Activated CD4-positive, alpha-beta T cell treated with anti-CD3 and anti-CD28 coated beads, Interleukin-2, Interleukin-4, amounts not matched to agents 100 ng/mL and 50 ng/mL, durations not matched to agents 16 hours and 8 hours (primary cell): ENCODE measurements around the gene ARID4A.
"Not testable (repeated sequence)": the region's sequence is repeated elsewhere in the genome, so short reads cannot be mapped to it uniquely, and the experiment has no call there.

Experiments
- DNase-seq: peaks from one replicate; pipeline ENCODE4 v3.0.0-alpha.2; 2020; ENCODE audit warnings: low spot score

The ARID4A gene

DNA sequence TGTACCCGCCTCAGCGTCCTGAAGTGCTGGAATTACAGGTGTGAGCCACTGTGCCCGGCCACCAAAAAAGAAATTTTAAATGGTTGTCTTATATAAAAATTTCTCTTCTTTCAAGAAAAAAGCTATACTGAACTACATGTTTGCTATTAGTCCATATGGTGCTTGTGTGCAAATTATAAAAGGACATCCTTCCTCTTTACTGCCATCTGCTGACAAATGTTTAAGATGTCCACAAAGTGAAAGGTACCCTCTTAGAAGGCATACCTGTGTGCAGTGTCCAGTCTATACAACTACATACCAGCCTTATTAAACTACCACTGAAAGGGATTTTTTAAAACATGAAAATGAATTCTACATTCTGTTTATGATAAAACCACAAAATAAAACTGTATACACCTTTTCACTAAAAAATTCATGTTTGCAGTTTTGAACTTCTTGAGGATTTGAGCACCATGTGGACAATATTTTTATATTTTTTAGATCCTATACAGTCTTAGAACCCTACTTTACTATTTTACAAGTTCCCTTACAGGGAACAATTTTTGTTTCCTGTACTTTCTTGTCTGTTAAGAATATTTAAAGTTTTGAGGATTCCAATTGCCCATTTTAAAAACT is 64.5 kb downstream of the ARID4A start:
- peak; percentile 11 for DNase-seq

DNA sequence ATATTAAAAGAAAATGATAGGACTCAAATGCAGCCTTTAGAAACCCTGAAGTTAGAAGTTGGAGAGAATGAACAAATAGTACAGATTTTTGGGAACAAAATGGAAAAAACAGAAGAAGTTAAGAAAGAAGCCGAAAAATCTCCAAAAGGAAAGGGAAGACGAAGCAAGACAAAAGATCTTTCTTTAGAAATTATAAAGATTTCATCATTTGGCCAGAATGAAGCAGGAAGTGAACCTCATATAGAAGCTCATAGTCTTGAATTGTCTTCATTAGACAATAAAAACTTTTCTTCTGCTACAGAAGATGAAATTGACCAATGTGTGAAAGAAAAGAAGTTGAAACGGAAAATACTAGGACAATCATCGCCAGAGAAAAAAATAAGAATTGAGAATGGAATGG is 66.0 kb downstream of the ARID4A start:
- DNase-seq: no peak

DNA sequence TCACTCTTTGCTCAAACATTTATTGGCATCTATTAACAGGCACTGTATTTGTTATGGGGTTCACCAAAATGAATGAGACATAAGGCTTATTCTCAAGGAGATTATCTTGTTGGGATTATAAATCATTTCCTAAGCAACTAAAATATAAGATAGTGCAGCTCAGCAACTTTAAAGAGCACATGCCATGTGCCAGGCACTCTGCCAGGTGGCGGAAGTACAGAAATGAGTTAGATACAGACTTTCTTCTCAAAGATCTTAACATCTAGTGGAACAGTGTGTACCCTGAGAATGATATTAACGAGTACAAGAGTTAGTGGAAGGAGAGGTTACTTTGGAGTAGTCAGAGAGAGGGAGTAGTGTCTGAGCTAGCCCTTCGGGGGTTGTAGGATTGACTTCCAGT is 68.9 kb downstream of the ARID4A start:
- DNase-seq: no peak

DNA sequence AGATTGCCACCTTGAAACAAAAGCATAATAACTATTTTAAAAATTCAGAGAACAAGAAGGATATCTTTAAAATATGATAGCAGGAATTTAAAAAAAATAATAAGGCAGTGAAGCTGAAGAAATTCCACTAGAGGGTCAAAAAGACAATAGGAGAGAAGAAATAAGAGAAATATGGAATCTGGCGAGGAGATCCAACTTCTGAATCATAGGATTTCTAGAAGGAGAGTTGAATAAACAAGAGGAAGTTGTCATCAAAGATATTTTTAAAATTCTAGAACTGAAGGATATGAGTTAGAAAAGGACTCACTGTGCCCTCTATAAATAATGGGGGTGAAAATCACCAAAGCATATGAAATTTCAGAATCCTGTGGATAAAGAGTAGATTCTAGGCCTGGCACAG is 70.6 kb downstream of the ARID4A start:
- DNase-seq: no peak

DNA sequence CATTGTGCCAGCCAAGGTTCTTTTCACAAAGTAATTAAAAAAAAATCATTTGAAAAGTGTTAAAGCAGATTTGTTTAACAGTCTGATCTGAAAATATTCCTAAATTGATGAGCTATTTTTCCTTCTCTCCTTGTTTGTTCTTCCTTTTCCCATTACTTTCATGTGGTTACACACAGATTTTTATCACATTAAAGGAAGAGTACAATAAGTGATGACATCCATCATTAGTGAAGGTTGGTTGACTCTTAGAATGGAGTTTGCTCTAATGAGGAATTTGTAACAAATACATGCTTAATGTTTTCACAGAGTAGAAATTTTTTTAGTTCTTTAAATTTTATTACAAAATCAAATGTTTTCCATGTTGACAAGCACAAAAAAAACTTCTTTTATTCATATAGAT is 78.4 kb downstream of the ARID4A start:
- no peak for DNase-seq

DNA sequence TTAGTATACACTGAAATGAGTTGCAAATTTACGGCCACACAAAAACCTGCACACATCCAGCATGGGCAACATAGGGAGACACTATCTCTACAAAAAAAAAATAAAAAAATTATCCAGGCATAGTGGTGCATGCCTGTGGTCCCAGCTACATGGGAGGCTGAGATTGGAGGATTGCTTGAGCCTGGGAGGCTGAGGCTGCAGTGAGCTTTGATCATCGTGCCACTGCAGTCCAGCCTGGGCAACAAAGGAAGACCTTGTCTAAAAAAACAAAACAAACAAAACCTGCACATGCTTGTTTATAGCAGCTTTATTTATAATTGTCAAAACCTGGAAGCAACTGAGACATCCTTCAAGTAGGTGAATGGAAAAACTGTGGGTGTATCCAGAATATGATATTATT is 92.5 kb downstream of the ARID4A start:
- no peak for DNase-seq

DNA sequence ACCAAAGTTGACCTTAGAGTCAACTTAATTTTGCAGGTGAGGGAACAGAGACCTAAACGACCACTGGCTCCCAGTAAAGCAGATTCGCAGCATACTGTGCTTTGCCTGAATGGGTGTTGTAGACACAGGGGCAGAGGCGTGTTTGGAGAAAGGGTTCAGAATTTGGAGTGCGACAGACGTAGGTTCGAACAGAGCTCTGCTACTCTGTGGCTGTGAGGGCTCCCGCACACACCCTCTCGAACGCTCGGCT is 97.1 kb downstream of the ARID4A start:
- DNase-seq: no peak

DNA sequence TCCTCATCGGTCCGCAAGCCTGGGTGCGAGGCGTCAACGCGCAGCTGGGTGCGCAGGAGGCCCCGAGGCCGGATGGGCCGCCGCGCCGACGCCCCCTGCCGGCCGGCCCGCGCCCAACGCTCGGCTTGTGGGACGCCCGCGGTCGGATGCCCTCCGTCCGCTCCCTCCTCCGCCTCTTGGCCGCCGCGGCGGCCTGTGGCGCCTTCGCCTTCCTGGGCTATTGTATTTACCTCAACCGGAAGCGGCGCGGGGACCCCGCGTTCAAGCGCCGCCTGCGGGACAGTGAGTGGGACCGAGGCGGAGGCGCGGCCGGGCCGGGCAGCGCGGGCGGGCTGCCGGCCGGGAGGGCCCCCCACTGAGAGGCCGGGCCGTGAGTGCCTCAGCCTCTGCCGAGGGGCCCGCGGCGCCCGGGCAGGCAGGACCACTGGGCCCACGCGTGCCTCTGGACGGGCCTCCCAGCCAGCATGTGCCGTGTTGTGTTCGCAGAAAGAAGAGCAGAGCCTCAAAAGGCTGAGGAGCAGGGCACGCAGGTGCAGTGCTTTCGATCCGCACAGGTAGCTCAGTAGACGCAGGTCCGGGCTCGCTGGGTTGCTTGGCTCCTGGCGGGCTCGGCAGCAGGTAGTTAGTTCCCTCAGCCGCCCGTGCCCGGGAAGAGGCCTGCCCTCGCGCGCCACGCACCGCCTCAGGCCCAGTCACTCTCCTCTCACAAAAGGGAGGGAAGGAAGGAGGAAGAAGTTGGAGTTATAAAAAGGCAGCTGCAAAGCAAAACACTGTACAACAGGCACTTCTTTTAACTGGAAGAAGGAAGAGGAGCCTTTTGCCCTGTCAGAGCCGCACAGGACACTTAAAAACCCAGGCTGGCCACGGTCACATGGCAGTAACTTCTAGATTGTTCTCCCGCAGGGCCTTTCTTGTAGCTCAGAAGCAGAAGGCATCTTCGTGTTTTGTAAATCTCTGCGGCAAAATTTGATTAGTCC is 97.7 kb downstream of the ARID4A start, which contains the start of gene TOMM20L:
TOMM20L (plus strand) TSS at position 119 of the 977 bp plus-strand sequence; CDS start at position 147, 28 bp downstream.
- DNase-seq: peak; percentile 78

DNA sequence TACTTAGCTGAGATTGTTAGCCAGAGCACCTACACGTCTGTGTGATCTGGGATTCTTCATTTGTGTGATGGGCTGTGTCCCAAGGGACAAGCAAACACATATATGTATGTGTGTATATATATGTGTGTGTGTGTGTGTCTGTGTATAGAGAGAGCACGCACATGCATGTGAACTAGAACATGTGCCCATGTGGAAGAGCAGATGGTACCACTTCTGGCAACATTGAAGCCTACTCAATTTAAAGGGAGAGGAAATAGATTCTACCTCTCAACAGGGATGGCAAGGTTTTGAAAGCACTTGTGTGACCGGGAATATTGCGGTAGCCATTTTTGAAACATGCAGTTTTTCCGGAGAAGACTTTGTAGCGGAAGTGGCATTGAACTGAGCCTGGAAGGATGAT is 98.8 kb downstream of the ARID4A start:
- no peak for DNase-seq

DNA sequence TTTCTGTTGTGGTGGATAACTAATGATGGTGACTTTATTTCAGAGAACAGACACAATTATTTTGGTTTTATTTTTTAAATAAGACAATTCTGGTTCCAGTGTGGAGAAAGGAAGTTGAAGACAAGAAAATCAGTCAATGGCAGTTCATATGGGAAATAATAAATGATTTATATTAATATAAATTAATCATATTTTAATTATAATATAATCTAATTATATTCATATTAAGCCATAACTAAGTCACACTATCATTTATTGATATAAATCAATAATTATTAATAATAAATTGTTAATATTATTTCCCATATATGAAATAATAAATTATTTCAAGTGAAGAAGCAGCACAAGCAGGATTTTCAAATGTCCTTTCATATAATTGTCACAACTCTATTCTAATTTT is 100.1 kb downstream of the ARID4A start:
- DNase-seq: no peak

DNA sequence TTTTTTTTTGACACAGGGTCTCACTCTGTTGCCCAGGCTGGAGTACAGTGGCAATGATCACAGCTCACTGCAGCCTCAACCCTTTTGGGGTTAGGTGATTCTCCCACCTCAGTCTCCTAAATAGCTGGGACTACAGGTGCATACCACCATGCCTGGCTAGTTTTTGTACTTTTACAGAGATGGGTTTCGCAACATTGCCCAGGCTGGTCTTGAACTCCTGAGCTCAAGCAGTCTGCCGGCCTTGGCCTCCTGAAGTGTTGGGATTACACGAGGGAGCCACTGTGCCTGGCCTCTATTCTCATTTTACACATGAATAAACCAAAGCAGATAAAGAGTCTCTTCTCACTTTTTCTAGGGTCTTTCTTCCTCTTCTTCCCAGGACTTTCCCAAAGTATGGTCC is 100.5 kb downstream of the ARID4A start:
- no peak for DNase-seq

DNA sequence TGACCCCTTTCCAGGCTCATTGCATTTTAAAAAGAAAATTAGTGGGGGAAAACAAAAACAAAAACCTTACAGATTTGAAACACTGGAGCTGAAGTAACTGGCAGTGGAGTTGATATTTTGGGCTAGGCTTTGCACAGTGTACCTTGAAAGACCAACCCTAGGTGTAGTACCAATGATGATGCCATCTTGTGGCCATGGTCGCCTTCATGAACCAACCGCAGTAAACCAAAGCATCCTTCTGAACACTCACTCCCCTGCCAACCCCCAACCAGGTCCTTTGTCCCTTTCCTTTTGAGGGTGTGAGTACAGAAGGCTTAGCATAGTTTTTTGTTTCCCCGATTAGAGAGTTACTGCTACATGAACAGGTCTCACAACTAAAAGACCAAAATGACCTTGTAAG is 103.2 kb downstream of the ARID4A start:
- DNase-seq: no peak

DNA sequence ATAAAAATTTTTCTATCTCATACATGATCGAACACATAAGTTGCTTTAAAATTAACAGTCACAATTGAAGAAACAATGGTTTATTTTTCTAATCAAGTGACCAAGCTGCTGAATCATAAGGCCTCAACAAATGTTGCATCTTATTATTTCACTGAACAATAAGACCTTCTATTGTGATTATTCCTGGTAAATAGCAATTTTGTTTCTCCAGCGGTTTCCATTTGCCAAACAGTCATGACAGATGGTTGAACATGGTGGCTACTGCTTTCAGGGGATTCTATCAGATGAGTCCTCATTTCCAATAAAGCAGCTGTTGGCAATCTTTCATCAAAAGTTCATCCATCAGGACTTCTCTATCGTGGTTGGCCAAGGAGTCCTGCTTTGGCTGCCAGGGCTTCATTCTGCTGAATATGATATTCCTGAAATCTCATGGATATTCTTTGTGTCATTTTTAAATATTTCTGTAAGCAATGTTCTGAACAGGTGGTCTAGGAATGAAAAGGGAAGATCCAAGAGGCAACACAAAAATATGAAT is 110.4 kb downstream of the ARID4A start:
- DNase-seq: no peak

DNA sequence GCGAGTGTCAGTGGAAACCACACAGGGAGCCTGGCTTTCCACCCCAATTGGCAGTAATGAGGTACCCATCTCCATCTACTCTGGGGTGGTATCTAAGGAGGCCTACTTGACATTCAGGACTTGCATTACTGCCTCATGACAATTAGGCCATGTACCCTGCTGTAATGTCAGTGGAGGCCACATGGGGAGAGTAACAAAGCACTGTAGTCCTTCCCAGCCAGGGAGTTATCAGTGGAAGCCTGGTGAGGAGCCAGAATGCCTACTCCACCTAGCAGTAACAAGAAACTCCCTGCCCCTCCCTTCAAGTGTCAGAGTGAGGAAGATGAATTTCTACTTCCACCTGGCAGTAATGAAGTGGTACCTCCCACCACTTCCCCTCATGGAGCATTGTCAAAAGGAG is 116.5 kb downstream of the ARID4A start:
- DNase-seq: no peak

DNA sequence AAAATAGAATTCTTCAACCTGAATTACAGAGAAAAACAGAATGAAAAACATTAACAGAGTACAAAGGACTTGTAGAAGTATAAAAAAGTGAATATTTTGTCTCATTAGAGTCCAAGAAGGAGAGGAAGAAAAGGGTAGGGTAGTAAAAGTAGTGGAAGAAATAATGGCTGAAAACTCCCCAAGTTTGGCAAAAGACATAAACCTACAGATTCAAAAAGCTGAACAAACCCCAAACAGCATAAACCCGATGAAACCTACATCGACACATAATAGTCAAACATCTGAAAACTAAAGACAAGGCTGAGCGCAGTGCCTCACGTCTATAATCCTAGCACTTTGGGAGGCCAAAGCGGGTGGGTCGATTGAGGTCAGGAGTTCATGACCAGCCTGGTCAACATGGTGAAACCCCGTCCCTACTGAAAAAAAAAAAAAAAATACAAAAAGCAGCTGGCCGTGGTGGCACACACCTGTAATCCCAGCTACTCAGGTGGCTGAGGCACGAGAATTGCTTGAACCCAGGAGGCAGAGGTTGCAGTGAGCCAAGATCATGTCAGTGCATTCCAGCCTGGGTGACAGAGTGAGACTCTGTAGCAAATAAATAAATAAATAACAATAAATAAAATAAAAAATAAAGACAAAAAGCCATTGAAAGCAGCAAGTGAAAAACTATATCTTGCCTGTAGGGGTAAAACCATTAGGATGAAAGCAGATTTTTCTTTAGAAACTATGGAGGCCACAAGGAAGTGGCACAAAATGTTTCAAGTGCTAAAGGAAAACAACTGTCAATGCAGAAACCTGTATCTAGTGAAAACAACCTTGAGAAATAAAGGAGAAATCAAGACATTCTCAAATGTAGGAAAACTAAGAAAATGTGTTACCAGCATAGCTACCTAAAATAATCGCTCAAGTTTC is 117.5 kb downstream of the ARID4A start:
- no peak for DNase-seq

DNA sequence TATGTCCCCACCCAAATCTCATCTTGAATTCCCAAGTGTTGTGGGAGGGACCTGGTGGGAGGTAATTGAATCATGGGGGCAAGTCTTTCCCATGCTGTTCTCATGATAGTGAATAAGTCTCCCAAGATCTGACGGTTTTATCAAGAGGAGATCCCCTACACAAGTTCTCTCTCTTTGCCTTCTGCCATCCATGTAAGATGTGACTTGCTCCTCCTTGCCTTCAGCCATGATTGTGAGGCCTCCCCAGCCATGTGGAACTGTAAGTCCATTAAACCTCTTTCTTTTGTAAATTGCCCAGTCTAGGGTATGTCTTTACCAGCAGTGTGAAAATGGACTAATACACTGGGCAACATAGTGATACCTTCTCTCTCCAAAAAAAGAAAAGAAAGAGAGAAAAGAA is 118.6 kb downstream of the ARID4A start:
- not testable (repeated sequence) for DNase-seq
